Left renal pelvis (tissue), 4 donors: Measurements from ENCODE around the gene CMIP. TPM values are rescaled to one million over a fixed set of nuclear protein-coding genes. Genes with fewer than 3 reads are reported as not detected.

Experiments
- DNase-seq, 4 donors: peaks; one replicate each; pipeline ENCODE4 v3.0.0-alpha.2; 2013; ENCODE audit warnings: low read depth in 4 of 4, low spot score in 3 of 4
- polyA plus RNA-seq, 4 donors: library from polyadenylated mRNA; unstranded; fragments of 120-200 nt; gene quantifications; one replicate each; pipeline ENCODE4 v1.2.1, GENCODE V29; 2013; ENCODE audit not compliant: insufficient read length in 4 of 4

CMIP gene
- polyA plus RNA-seq, 4 donors, result 24.0 to 48.3 (median 42.0) TPM

DNA sequence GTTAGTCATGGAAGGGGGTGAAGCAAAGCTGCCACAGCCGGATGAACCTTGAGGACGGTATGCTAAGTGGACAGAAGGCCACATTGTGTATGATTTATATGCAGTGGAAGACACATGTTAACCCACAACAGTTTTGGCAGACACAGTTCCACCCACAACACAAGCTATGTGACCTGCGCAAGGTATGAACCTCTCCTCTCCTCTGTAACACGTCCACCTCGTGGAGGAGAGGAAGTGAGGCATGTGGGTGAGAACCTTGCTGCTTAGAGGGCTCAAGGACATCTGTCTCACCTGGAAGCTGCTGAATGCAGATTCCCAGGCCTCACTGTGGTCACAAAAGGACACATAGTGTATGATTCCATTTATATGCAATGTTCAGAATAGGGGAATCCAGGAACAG is 198.3 kb downstream of the CMIP start:
- no peak for DNase-seq

DNA sequence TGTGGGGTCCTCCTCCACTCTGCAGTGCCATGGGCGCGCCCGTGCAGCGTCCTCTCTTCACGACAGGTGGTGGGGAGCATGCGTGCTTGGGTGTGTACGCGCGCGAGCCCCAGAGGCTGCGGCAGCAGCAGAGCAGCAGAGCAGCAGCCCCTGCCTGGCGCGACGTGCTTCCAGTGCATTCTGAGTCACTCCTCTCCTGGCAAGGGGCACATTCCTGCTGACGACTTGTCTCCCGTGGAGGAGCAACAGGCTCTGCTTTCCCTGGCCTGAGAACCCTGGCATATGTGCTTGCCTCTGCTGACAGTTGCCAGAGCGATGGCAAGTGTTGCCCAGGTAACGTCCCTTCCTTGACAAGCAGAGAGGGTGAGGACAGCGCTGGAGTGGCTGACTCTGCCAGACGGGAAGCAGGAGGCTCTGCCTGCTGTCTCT is 200.7 kb downstream of the CMIP start:
- peak in 2 of 4 donors; percentile 43 to 50 for DNase-seq

DNA sequence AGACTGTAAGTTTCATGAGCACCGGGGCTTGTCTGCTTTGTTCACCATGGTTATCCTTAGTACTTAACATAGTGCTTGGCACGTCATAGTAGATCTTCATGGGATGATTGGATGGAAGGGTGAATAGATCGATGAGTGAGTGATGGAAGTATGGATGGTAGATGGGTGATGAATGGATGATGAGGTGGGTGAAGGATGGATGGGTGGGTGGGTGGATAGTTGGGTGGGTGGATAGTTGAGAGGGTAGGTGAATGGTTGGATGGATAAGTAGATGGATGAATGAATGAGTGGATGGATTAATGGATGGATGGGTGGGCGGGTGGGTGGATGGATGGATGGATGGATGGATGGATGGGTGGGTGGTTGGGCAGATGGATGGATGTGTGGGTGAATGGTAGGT is 201.3 kb downstream of the CMIP start:
- DNase-seq, result no peak

DNA sequence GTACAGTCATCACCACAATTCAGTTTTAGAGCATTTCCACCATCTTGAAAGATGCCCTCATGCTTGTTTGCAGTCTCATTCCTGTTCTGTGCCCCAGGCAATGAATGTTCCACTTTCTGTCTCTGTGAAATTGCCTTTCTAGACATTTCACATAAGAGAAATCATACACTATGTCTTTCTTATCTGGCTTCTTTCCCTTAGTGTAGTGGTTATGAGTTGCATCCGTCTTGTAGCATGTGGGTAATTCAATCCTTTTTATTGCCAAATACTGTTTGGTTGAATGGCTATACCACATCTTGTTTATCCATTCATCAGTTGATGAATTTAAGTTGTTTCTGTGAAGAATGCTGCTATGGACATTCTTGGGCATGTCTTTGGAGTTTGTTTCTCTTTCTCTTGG is 202.0 kb downstream of the CMIP start:
- no peak for DNase-seq

DNA sequence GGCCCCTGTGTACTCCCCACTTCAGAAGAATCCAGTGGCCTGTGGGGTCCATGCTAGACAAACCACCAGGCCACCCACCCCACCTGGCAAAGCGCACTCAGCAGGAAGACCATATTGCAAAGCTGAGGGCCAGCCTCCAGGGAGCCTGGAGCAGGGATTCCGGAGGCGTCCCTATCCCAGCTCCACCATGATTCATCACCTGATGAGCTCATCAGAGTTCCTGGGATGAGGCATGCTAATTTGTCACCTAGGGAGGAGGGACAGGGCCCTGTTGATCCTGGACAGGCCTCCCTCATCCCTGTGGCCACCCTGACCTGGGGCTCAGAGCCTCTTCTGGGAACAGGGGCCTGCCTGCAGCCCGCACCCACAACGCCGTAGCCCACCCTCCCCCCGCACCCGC is 202.9 kb downstream of the CMIP start:
- DNase-seq, result no peak

DNA sequence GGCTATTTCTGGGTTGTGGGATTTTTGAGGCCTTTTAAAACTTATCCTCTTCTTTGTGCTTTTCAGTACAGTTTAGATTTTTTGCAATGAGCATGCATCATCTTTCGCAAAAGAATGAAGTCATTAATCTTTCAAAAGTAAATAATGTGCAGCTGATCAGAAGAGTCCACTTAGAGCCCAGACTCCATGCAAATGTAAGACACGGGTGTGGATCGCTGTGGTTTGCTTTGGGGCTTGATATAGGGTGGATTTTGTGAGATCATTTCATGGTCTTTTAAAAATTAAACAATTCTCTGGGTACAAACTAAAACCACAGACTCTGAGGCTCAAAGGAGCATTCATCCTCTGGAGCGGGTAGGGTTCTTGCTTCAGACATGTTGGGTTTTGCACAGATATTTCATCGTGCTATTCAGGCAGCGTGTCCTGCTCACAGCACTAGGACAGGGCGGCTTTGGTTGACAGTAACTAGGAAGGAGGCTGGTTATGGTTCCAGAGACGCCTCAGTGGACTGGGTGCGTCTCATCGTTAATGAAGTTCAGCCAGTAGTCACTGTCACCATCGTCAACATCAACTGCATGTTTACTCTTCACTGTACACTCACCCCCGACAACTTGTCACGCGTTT is 205.1 kb downstream of the CMIP start:
- DNase-seq, result no peak

DNA sequence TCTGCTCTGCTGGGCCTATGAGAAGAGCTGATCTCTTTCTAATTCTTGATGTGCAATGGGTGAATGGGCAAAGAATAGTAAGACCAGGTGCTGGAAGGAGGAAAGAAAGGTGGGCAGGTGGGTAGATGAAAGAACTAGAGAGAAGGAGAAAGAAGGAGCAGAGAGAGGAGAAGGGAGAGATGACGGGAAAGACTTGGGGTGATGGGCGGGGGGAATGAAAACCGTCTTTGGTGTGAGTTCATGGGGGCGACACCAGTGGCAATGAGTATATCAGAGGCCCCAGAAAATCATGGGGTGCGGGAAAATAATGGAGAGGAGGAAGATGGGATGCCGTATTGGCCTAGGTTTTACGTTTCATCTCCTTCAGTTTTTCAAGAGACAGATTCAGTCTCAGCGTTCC is 205.7 kb downstream of the CMIP start:
- no peak for DNase-seq

DNA sequence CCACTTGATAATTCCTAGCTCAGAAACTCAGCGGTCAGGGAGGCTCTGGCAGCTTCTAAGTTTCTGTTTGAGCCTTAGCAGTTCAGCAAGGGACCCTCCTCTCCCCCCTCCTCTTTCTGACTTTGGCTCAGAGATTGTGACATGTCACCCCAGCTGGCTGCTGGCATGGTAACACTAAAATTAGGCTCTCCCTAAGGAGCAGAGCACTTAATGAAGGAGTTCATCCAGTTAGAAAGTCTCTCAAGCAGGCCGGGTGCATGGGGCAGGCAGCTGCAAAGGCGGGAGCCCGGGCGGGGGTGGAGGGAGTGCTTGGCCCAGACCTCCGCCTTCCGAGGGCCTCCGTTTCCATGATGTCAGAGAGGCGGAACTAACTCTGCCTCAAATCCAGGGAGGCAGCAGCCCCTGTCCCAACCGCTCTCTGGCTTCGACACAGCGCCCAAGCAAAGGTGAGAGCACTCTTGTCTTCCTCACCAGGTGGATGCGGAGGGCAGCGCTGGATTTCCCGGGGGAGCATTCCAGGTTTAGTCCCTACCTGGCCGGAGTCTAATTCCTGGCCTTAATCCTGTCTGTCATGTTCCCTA is 206.5 kb downstream of the CMIP start:
- peak; percentile 67 to 82 (median 74) for DNase-seq

DNA sequence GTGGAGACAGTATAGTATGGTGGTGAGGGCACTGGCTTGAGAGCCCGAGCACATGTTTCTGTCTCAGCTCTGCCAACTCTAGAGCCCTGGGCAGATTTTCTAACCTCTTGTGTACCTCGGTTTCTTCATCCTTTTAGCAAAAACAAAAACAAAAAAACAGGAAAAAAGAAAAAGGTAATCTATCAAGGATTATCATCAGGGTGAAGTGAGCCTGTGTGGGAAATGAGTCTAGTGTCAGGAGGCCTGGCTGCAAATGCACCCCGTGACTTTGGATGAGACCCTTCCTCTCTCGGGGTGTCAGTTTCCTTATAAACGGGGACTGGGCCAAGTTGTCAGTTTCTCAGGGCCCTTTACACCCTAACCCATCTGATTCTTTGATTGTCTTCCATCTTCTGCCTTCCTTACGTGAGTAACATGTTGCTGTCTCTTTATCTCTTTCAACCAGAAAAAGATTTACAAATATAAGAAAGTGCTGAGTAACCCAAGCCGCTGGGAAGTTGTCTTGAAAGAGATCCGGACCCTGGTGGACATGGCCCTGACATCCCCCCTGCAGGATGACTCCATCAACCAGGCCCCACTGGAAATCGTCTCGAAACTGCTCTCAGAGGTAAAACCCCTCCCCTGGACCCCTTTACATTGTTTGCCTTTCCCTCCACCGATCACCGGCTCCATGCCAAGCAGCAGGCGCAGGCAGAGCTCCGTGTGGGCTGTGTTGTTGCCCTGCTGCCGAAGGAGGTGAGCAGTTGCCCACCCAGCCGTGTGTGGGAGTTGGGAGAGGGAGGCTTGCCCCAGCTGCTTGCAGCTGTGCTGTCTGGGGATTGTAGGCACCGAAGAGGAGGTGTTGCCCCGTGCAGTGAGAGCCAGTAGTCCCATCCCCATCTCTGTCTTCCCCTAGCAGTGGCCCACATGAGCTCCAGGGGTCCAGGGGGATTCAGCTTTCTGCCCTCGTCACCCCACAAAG is 207.4 kb downstream of the CMIP start:
- peak in 1 of 4 donors; percentile 53 for DNase-seq

GRCh38 chr16:81652798-81653505 is 208.3 kb downstream of the CMIP start:
- DNase-seq, result no peak

DNA sequence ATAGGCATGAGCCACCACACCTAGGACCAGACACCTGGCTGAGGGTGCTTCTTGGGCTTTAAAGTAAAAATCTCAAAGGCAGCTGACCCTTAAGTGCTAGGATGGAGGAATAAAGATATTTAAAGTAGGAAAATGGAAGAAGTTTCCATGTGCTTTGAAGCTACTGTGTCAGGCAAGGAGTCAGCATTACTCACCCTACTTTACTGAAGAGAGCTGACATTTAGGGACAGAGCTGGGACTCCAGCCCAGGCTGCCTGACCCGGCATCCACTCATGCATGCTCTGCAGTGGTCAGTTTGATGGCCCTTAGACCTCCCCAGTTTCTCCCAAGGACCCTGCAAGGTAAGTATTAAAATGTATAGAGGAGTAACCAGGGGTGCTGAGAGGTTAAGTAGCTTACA is 209.7 kb downstream of the CMIP start:
- no peak for DNase-seq

GRCh38 chr16:81655469-81656162 is 211.0 kb downstream of the CMIP start:
- no peak for DNase-seq

GRCh38 chr16:81657224-81657623 is 212.6 kb downstream of the CMIP start:
- DNase-seq, result no peak

GRCh38 chr16:81657781-81658180 is 213.2 kb downstream of the CMIP start:
- no peak for DNase-seq

GRCh38 chr16:81658373-81658772 is 213.8 kb downstream of the CMIP start:
- no peak for DNase-seq

DNA sequence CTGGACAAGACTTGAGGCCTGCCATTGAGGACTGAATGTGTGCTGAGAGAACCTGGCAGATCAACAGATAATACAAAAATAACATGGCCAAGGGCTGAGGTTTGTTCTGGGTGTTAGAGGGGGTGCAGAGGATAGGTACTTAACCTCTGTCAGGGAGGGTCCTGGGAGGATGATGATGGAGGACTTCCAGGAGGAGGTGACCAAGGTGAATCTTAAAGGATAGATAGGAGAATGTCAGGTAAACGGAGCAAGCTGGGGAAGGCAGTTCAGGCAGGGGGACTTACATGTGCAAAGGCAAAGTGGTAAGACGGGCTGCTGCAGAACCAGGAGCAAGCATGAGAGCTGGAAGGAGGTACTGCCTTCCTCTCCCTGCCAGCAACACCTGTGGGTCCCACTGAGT is 214.6 kb downstream of the CMIP start:
- DNase-seq, result no peak

GRCh38 chr16:81661082-81661481 is 216.5 kb downstream of the CMIP start:
- DNase-seq, result no peak

DNA sequence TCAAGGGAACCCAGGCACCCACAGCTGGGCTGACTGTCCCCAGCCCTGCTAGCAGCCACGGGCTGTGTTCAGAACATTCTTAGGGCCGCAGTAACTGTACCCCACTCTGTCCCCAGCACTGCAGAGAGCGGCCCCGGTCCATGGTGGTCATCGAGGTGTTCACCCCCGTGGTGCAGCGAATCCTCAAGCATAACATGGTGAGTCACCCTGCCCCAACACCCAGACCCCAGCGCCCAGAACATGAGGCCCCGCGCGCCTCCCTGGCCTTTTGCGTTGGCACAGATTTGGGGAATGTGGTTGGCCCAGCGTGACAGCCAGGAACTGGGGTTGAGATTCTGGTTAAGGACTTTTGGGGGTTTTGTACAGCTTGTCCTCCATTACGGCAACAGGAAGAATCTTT is 219.5 kb downstream of the CMIP start:
- no peak for DNase-seq

GRCh38 chr16:81665588-81665987 is 221.0 kb downstream of the CMIP start:
- DNase-seq, result no peak

- no peak for DNase-seq
Measured at GRCh38 chr16:81666113-81666512, 221.5 kb downstream of the CMIP start.
